Upper lobe of left lung (tissue), 4 donors: ENCODE results near the gene RHBG.

Source experiments
- EP300 ChIP-seq, 4 donors: sonication (generic); formaldehyde crosslinking; IDR thresholded peaks; one replicate each; pipeline ENCODE4 v1.5.1; 2017; ENCODE audit warnings: antibody characterized with exemption in 4 of 4, control low read depth in 2 of 4
- POLR2A ChIP-seq, 4 donors: fragments of 450-650 bp; IDR thresholded peaks; one replicate each; pipeline ENCODE4 v1.5.1; 2016 to 2017; ENCODE audit warnings: antibody characterized with exemption in 4 of 4, mild to moderate bottlenecking in 2 of 4
- POLR2AphosphoS5 ChIP-seq, 2 donors: sonication (generic); formaldehyde crosslinking; IDR thresholded peaks; one replicate each; pipeline ENCODE4 v1.5.1; 2017; ENCODE audit warnings: antibody characterized with exemption in 2 of 2
- TF ChIP-seq, protein P1 (sequence below), 6 experiments: fragments of 450-650 bp in 4 of 6; fragments of 200-600 bp in 2 of 6; sonication (generic) in 2 of 6; IDR thresholded peaks; one replicate each; pipeline ENCODE4 v1.5.1; 2016 to 2019; ENCODE audit warnings: antibody characterized with exemption in 6 of 6

DNA sequence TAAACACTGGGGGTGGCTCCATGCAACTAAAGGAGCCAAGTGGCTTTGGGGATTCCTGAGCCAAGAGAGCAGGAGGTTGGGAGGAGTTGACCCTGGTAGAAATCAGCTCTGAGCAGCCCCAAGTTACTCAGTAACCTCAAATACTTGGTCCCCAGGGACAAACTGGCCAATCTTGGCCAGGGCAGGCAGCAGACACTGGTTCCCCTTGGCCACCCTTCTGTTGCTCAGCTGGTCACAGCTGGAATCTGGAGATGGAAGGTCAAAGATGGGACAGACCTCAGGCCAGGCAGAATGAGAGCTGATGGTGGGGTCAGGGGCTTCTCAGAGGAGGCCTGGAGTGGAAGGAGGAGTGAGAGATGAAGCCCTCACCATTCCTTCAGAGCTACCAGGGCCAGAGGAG, 3.3 kb upstream of the RHBG start:
- TF ChIP-seq POLR2AphosphoS5 (IDR thresholded peaks at IDR 0.05) (no peak), POLR2A (IDR thresholded peaks at IDR 0.05) (no peak), EP300 (IDR thresholded peaks at IDR 0.05) (no peak)
- TF ChIP-seq, protein P1, sequence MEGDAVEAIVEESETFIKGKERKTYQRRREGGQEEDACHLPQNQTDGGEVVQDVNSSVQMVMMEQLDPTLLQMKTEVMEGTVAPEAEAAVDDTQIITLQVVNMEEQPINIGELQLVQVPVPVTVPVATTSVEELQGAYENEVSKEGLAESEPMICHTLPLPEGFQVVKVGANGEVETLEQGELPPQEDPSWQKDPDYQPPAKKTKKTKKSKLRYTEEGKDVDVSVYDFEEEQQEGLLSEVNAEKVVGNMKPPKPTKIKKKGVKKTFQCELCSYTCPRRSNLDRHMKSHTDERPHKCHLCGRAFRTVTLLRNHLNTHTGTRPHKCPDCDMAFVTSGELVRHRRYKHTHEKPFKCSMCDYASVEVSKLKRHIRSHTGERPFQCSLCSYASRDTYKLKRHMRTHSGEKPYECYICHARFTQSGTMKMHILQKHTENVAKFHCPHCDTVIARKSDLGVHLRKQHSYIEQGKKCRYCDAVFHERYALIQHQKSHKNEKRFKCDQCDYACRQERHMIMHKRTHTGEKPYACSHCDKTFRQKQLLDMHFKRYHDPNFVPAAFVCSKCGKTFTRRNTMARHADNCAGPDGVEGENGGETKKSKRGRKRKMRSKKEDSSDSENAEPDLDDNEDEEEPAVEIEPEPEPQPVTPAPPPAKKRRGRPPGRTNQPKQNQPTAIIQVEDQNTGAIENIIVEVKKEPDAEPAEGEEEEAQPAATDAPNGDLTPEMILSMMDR (IDR thresholded peaks at IDR 0.05) = no peak
